ENCODE measurements around the gene BHMT. TPM values are rescaled to one million over a fixed set of nuclear protein-coding genes. Genes with fewer than 3 reads are reported as not detected.

Gene BHMT
- total and polyA plus RNA-seq, 7 donors: 0.12 TPM; not detected in 6

DNA sequence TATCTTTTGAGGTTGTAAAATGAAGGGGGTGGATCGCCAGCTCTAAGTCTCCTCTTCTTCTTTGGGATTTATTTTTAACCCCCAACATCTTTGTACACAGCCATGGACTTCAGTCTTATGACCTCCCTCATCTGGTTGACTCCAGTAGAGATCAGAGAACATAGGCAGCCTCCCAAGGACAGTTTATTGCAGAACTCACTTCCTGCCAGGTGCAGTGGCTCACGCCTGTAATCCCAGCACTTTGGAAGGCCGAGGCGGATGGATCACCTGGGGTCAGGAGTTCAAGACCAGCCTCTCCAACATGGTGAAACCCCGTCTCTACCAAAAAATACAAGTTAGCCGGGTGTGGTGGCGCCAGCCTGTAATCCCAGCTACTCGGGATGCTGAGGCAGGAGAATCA lies 2.8 kb upstream of the BHMT start:
- H3K36me3 ChIP-seq (ENCODE audit: insufficient read depth in 1 of 2, low read depth in 1 of 2): no peaks in the 10 kb centered on the region
- WGBS, 3 donors: 75 to 77% (median 76%) methylated on average over 8 of the region's 8 CpGs
- DNase-seq: no peak
- TF ChIP-seq, protein P1, sequence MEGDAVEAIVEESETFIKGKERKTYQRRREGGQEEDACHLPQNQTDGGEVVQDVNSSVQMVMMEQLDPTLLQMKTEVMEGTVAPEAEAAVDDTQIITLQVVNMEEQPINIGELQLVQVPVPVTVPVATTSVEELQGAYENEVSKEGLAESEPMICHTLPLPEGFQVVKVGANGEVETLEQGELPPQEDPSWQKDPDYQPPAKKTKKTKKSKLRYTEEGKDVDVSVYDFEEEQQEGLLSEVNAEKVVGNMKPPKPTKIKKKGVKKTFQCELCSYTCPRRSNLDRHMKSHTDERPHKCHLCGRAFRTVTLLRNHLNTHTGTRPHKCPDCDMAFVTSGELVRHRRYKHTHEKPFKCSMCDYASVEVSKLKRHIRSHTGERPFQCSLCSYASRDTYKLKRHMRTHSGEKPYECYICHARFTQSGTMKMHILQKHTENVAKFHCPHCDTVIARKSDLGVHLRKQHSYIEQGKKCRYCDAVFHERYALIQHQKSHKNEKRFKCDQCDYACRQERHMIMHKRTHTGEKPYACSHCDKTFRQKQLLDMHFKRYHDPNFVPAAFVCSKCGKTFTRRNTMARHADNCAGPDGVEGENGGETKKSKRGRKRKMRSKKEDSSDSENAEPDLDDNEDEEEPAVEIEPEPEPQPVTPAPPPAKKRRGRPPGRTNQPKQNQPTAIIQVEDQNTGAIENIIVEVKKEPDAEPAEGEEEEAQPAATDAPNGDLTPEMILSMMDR (IDR thresholded peaks at IDR 0.05): no peak
- no peak overlapping the region for H3K4me3 ChIP-seq
- no peak for ATAC-seq
- H3K4me1 ChIP-seq: no peaks in the 10 kb centered on the region
- H3K9me3 ChIP-seq: no peaks in the 10 kb centered on the region
- intact Hi-C loops (cut with DNase I): loop anchor here in 1 of 2 donors (5.0 kb wide), 1 partner anchor 46 kb away; no protein-coding TSS in a partner anchor
- H3K27me3 ChIP-seq (ENCODE audit: insufficient read depth in 3 of 3, low read length in 2 of 3): peaks cover 0 to 37% (median 12%) of the 10 kb centered on the region in 3 donors
- no peak overlapping the region for H3K27ac ChIP-seq

- Histone ChIP-seq H3K27ac (no peak overlapping the region), H3K9me3 (no peaks in the 10 kb centered on the region), H3K4me1 (no peaks in the 10 kb centered on the region), H3K36me3 (ENCODE audit: insufficient read depth in 1 of 2, low read depth in 1 of 2) (no peaks in the 10 kb centered on the region), H3K27me3 (ENCODE audit: insufficient read depth in 3 of 3, low read length in 2 of 3) (peaks cover 0 to 37% (median 12%) of the 10 kb centered on the region in 3 donors), H3K4me3 (no peak overlapping the region)
- TF ChIP-seq, protein P1 (IDR thresholded peaks at IDR 0.05): peak; percentile 36
- DNase-seq (peak; percentile 21 to 50), ATAC-seq (peak in 3 of 4 donors; percentile 66 to 75 (median 68))
- 42 to 50% (median 44%) methylated on average over 15 of the region's 15 CpGs for WGBS, 3 donors
- intact Hi-C loops (cut with DNase I): loop anchor here in 1 of 2 donors (5.0 kb wide), 1 partner anchor 48 kb away; no protein-coding TSS in a partner anchor
These were observed 1.8 kb upstream of the BHMT start for GRCh38 chr5:79109527-79110492.

GRCh38 chr5:79111960-79112702 lies 522 bp downstream of the BHMT start:
- intact Hi-C loops (cut with DNase I): no loop called here
- no peaks in the 10 kb centered on the region for H3K36me3 ChIP-seq (ENCODE audit: insufficient read depth in 1 of 2, low read depth in 1 of 2)
- H3K4me3 ChIP-seq: no peak overlapping the region
- no peak for DNase-seq
- ATAC-seq: peak in 1 of 4 donors; percentile 45
- H3K4me1 ChIP-seq: no peaks in the 10 kb centered on the region
- peaks cover 0 to 37% (median 12%) of the 10 kb centered on the region in 3 donors for H3K27me3 ChIP-seq (ENCODE audit: insufficient read depth in 3 of 3, low read length in 2 of 3)
- H3K27ac ChIP-seq: no peak overlapping the region
- TF ChIP-seq, protein P1 (IDR thresholded peaks at IDR 0.05): no peak
- no peaks in the 10 kb centered on the region for H3K9me3 ChIP-seq
- 8 to 11% (median 10%) methylated on average over 37 to 39 of the region's 39 CpGs for WGBS, 3 donors

GRCh38 chr5:79112703-79113058 lies 1.1 kb downstream of the BHMT start:
- no peak overlapping the region for H3K27ac ChIP-seq
- H3K4me1 ChIP-seq: no peaks in the 10 kb centered on the region
- no peak for DNase-seq
- H3K36me3 ChIP-seq (ENCODE audit: insufficient read depth in 1 of 2, low read depth in 1 of 2): no peaks in the 10 kb centered on the region
- TF ChIP-seq, protein P1 (IDR thresholded peaks at IDR 0.05): no peak
- H3K9me3 ChIP-seq: no peaks in the 10 kb centered on the region
- intact Hi-C loops (cut with DNase I): no loop called here
- no peak for ATAC-seq
- H3K4me3 ChIP-seq: no peak overlapping the region
- peaks cover 0 to 37% (median 12%) of the 10 kb centered on the region in 3 donors for H3K27me3 ChIP-seq (ENCODE audit: insufficient read depth in 3 of 3, low read length in 2 of 3)
- WGBS, 3 donors: 49 to 55% (median 54%) methylated on average over 5 of the region's 5 CpGs

Measured in psoas muscle (tissue), 8 donors.